GM10266 (cell line): Measurements from ENCODE around the gene TANGO2.

ENCODE experiments used
- DNase-seq: peaks from one replicate; pipeline ENCODE4 v3.0.0; 2012; ENCODE audit errors: extremely low spot score
- TF ChIP-seq, protein P1 (sequence below): IDR thresholded peaks from 2 replicates; pipeline ENCODE4 v1.5.1; 2012; ENCODE audit warnings: mild to moderate bottlenecking, low read depth; ENCODE audit not compliant: control insufficient read depth, insufficient read depth; ENCODE audit errors: missing control alignments

The TANGO2 gene

GRCh38 chr22:20038574-20038973, 17.7 kb downstream of the TANGO2 start:
- TF ChIP-seq, protein P1, sequence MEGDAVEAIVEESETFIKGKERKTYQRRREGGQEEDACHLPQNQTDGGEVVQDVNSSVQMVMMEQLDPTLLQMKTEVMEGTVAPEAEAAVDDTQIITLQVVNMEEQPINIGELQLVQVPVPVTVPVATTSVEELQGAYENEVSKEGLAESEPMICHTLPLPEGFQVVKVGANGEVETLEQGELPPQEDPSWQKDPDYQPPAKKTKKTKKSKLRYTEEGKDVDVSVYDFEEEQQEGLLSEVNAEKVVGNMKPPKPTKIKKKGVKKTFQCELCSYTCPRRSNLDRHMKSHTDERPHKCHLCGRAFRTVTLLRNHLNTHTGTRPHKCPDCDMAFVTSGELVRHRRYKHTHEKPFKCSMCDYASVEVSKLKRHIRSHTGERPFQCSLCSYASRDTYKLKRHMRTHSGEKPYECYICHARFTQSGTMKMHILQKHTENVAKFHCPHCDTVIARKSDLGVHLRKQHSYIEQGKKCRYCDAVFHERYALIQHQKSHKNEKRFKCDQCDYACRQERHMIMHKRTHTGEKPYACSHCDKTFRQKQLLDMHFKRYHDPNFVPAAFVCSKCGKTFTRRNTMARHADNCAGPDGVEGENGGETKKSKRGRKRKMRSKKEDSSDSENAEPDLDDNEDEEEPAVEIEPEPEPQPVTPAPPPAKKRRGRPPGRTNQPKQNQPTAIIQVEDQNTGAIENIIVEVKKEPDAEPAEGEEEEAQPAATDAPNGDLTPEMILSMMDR = no peak

GRCh38 chr22:20039683-20040325, 18.9 kb downstream of the TANGO2 start:
- TF ChIP-seq, protein P1 = no peak
- no peak for DNase-seq

More at GRCh38 chr22:20038574-20038973, 17.7 kb downstream of the TANGO2 start:
- DNase-seq = no peak

DNA sequence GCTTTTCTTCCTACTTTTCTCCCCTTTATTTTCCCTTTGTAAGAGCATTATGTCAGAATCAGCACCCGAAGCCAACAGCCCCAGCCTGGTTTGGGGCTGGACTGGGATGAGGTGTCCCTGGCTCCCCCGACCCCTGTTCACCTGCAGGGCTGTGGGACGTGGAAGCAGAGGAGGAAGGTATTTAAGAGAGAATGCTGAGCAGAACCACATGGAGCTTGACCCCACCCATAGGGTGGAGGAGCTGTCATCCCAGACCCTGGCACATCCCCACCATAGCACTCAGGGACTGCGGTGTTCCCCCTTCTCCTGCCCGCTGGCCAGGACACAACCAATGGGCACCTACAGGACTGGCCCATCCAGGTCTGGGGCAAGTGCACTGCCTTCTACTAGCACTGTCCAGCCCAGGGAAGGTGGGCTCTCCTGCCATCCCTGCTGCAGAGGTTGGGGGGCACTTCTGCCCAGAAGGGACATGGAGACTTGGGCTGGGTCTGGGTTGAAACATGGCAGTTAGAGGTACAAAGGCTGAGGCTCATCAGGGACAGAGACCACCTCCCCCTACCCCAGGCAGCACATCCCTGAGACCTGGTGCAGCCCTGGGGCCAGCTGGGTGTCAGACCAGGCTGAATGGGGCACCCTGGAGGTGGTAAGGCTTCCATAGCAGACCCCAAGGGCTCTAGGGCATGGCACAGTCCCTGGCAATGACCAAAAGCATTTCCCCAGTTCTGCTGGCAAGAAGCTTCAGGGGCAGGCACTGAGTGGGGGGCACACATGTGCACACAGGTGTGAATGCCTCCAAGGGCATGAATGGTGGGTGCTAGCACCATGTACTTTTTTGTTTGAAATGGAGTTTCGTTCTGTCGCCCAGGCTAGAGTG, 19.7 kb downstream of the TANGO2 start:
- TF ChIP-seq, protein P1 = no peak
- DNase-seq = no peak

- DNase-seq = no peak
- TF ChIP-seq, protein P1 = no peak
These were observed 22.4 kb downstream of the TANGO2 start for GRCh38 chr22:20043057-20043996.

DNA sequence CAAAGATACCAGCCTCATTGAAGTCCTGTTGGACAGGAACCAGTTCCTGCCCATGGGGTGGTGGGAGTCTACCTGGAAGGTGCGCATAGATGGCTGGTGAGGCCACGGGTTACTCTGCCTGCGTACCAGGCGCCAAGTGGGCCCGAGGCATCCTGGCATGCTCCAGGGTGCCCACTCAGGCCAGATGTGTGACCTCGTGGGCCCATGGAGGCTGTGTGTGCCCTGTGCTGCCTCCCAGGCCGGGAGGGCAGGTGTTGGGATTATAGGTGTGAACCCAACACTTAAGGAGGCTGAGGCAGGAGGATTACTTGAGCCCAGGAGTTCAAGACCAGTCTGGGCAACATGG, 23.1 kb downstream of the TANGO2 start:
- no peak for DNase-seq
- TF ChIP-seq, protein P1 = no peak

DNA sequence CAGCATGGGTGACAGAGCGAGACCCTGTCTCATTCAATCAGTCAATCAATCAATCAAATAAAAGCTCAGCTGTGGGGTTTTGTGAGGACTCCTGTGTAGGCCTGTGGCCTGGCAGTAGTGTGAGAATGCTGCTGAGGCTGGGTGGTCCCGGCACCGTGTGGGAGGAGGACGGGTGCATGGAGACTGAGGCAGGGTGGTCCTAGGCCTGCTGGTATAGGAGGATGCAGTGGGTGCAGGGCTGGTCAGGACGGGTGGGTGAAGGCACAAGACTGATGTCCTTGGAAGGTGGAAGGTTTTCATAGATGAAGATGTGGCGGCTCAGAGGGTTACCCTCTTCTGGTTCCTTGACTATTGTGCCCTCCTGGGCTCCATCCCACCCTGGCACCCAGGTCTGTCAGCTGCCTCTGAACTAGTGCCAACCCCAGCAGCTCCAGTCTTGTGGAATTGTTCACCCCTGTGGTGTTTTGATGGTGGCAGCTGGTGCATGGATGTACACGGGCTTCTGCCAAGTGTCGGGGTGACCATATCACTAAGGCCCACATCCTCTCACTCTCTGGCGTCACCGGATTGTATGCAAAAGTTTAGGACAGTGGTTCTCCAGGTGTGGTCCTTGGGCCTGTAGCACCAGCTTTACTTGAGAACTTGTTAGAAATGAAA, 23.7 kb downstream of the TANGO2 start:
- TF ChIP-seq, protein P1 = no peak
- no peak for DNase-seq
